ENCODE measurements around the gene RBM47.

Gene RBM47

DNA sequence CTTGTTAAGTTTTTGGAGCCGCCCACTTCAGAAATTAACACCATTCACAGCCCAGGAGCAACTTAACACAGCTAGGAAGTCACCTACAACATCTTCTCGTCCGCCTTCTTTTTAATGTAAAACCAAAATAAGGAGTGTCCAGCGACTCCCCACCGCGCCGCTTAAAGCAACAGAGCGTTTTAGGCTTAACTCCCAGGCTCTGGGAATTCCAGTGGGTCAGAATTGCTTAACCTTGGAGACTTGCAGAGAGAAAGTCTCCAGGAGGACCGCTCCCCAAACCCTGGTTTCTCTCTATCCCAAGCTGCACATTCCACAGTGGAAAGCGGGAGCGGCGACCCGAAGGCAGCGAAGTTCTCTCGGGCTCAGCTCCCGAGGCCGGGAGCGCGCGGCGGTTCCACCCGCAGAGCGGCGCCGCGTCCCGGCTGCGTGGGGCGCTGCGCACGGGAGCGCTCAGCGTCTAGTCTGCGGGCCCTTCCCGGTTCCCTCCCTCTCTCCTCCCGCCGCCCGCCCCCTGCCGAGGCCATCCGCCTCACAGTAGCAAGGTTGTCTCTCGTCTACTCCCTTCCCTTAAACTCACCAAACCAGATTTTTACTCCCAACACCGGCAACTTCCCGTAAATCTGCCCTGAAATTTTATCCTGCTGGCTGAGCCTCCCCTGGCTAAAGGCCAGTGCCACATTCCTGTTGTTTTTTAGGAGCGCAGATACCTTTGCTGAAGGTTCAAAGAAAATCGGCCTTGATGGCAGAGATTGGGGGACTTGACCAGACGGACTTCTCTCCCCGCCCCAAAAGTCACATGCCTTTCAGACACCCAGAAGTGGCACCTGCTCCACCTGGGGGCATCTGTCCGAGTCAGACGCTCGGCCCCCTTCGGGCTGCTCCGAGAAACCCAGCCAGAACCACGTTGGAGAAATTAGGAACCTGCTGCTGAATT is at the start of gene RBM47:
TSS of gene RBM47 (minus strand) at position 464 of the 934 bp plus-strand sequence. CDS start 190,971 bp downstream, outside the sequence.
- H3K36me3 Mint-ChIP-seq (ENCODE audit: low read depth), result peaks cover 62% of the 10 kb centered on the region
- H3K27me3 Mint-ChIP-seq, result no peaks in the 10 kb centered on the region
- H3K4me3 Mint-ChIP-seq, result peak within 1 kb of the TSS; percentile 85
- H3K9me3 Mint-ChIP-seq, result no peaks in the 10 kb centered on the region
- H3K27ac Mint-ChIP-seq, result peak within 1 kb of the TSS; percentile 99
- intact Hi-C loops (cut with micrococcal nuclease), result loop anchor here (2.0 to 5.0 kb wide), 4 partner anchors 19 to 67 kb away; no protein-coding TSS in a partner anchor
- peaks cover 54% of the 10 kb centered on the region for H3K4me1 Mint-ChIP-seq (ENCODE audit: low read depth)

- peaks cover 19% of the 10 kb centered on the region for H3K4me1 Mint-ChIP-seq (ENCODE audit: low read depth)
These were observed 48.8 kb upstream of the RBM47 start for GRCh38 chr4:40678421-40678820.

DNA sequence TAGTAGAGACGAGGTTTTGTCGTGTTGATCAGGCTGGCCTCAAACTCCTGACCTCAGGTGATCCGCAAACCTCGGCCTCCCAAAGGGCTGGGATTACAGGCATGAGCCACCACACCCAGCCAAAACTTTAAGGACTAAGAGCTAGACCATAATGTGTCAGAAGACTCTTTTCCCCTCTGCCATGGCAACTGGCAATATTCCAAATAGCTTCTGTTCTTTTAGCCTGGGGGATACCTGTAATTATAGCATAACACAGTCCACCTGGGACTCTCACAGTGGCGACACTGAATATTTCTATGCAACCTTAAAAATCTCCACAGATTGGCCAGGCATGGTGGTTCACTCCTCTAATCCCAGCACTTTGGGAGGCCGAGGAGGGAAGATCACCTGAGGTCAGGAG is 45.5 kb upstream of the RBM47 start:
- Mint-ChIP-seq H3K27me3 (no peaks in the 10 kb centered on the region), H3K36me3 (ENCODE audit: low read depth) (no peaks in the 10 kb centered on the region), H3K4me3 (no peak overlapping the region), H3K27ac (no peak overlapping the region), H3K4me1 (ENCODE audit: low read depth) (peaks cover 26% of the 10 kb centered on the region), H3K9me3 (no peaks in the 10 kb centered on the region)
- intact Hi-C loops (cut with micrococcal nuclease), result no loop called here

More at GRCh38 chr4:40678421-40678820, 48.8 kb upstream of the RBM47 start:
- H3K36me3 Mint-ChIP-seq (ENCODE audit: low read depth), result no peaks in the 10 kb centered on the region
- H3K9me3 Mint-ChIP-seq, result no peaks in the 10 kb centered on the region
- no peak overlapping the region for H3K27ac Mint-ChIP-seq
- H3K27me3 Mint-ChIP-seq, result no peaks in the 10 kb centered on the region
- no peak overlapping the region for H3K4me3 Mint-ChIP-seq
- intact Hi-C loops (cut with micrococcal nuclease), result no loop called here

- intact Hi-C loops (cut with micrococcal nuclease), result loop anchor here (2.0 kb wide), 2 partner anchors 42 to 50 kb away; no protein-coding TSS in a partner anchor
- Mint-ChIP-seq H3K9me3 (no peaks in the 10 kb centered on the region), H3K4me1 (ENCODE audit: low read depth) (peaks cover 33% of the 10 kb centered on the region), H3K27ac (peak overlapping the region; percentile 91), H3K4me3 (peak overlapping the region; percentile 53), H3K36me3 (ENCODE audit: low read depth) (no peaks in the 10 kb centered on the region), H3K27me3 (no peaks in the 10 kb centered on the region)
These were observed 43.2 kb upstream of the RBM47 start for GRCh38 chr4:40672528-40673522.

DNA sequence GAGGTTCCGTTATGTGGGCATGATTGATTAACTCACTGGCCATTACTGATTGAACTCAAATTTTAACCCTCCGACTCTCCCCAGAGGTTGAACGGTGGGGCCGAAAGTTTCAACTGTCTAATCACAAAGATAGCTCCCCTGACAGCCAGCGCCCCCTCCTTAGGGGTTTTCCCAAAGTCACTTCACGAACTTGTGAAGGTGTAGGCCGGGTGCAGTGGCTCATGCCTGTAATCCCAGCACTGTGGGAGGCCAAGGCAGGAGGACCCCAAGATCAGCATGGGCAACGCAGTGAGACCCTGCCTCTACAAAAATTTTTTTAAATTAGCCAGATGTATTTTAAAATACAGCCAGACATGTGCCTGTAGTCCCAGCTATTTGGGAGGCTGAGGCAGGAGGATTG is 39.8 kb upstream of the RBM47 start:
- intact Hi-C loops (cut with micrococcal nuclease), result no loop called here
- H3K27ac Mint-ChIP-seq, result no peak overlapping the region
- no peak overlapping the region for H3K4me3 Mint-ChIP-seq
- H3K36me3 Mint-ChIP-seq (ENCODE audit: low read depth), result no peaks in the 10 kb centered on the region
- peaks cover 35% of the 10 kb centered on the region for H3K4me1 Mint-ChIP-seq (ENCODE audit: low read depth)
- no peaks in the 10 kb centered on the region for H3K9me3 Mint-ChIP-seq
- no peaks in the 10 kb centered on the region for H3K27me3 Mint-ChIP-seq

DNA sequence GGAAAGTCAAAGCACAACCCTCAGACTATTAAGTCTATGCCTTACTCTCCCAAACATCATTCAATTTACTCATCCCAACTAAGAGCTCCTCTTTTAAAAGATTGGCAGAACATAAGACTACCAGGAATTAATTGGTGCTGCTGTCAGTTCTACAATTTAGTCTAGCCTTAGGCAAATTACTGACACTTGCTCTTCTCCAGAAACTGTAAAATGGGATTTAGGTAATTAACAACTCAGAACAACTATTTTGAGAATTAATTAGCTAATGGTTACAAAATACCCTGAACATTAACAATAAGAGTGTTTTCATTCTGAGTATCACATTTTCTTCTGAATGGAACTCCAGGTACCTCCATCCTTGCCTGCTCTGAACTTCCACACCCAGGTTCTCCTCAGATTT is 36.2 kb upstream of the RBM47 start:
- Mint-ChIP-seq H3K27ac (no peak overlapping the region), H3K4me1 (ENCODE audit: low read depth) (peaks cover 19% of the 10 kb centered on the region), H3K27me3 (no peaks in the 10 kb centered on the region), H3K4me3 (no peak overlapping the region), H3K9me3 (no peaks in the 10 kb centered on the region), H3K36me3 (ENCODE audit: low read depth) (no peaks in the 10 kb centered on the region)
- intact Hi-C loops (cut with micrococcal nuclease), result no loop called here

GRCh38 chr4:40662962-40663604 is 33.4 kb upstream of the RBM47 start:
- no peak overlapping the region for H3K27ac Mint-ChIP-seq
- no peaks in the 10 kb centered on the region for H3K36me3 Mint-ChIP-seq (ENCODE audit: low read depth)
- H3K4me1 Mint-ChIP-seq (ENCODE audit: low read depth), result peaks cover 14% of the 10 kb centered on the region
- no peaks in the 10 kb centered on the region for H3K27me3 Mint-ChIP-seq
- no peaks in the 10 kb centered on the region for H3K9me3 Mint-ChIP-seq
- H3K4me3 Mint-ChIP-seq, result no peak overlapping the region
- intact Hi-C loops (cut with micrococcal nuclease), result no loop called here

GRCh38 chr4:40661803-40662202 is 32.1 kb upstream of the RBM47 start:
- peaks cover 9% of the 10 kb centered on the region for H3K4me1 Mint-ChIP-seq (ENCODE audit: low read depth)
- H3K4me3 Mint-ChIP-seq, result no peak overlapping the region
- intact Hi-C loops (cut with micrococcal nuclease), result no loop called here
- no peaks in the 10 kb centered on the region for H3K27me3 Mint-ChIP-seq
- no peak overlapping the region for H3K27ac Mint-ChIP-seq
- no peaks in the 10 kb centered on the region for H3K9me3 Mint-ChIP-seq
- H3K36me3 Mint-ChIP-seq (ENCODE audit: low read depth), result no peaks in the 10 kb centered on the region

- H3K9me3 Mint-ChIP-seq, result no peaks in the 10 kb centered on the region
- no peaks in the 10 kb centered on the region for H3K27me3 Mint-ChIP-seq
These were observed 26.7 kb upstream of the RBM47 start for GRCh38 chr4:40656201-40656863.

GRCh38 chr4:40651280-40651679 is 21.6 kb upstream of the RBM47 start:
- Mint-ChIP-seq H3K4me1 (ENCODE audit: low read depth) (peaks cover 44% of the 10 kb centered on the region), H3K9me3 (no peaks in the 10 kb centered on the region), H3K4me3 (no peak overlapping the region), H3K27me3 (no peaks in the 10 kb centered on the region), H3K27ac (peak overlapping the region; percentile 93), H3K36me3 (ENCODE audit: low read depth) (no peaks in the 10 kb centered on the region)
- intact Hi-C loops (cut with micrococcal nuclease), result no loop called here

More at GRCh38 chr4:40656201-40656863, 26.7 kb upstream of the RBM47 start:
- Mint-ChIP-seq H3K27ac (peak overlapping the region; percentile 69), H3K4me3 (no peak overlapping the region), H3K36me3 (ENCODE audit: low read depth) (no peaks in the 10 kb centered on the region), H3K4me1 (ENCODE audit: low read depth) (peaks cover 27% of the 10 kb centered on the region)
- intact Hi-C loops (cut with micrococcal nuclease), result no loop called here

DNA sequence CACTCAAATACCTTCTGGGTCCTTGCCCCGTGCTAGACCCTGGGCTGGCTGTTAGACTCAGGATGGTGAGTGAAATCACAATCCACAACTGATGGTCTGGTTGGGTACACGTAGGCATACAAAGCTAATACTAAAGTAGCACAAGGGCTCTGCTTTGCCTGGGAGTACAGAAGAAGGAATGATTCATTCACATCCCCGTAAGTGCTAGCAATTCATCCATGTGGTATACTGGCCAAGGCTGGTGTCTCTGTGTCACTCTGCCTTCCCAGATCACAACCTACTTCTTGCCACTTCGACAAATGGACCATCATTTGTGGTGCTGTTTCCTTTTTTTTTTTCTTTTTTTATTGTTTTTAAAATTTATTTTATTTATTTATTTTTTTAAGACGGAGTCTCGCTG is 19.7 kb upstream of the RBM47 start:
- H3K4me1 Mint-ChIP-seq (ENCODE audit: low read depth), result peaks cover 47% of the 10 kb centered on the region
- no peaks in the 10 kb centered on the region for H3K27me3 Mint-ChIP-seq
- H3K4me3 Mint-ChIP-seq, result peak overlapping the region; percentile 37
- no peaks in the 10 kb centered on the region for H3K36me3 Mint-ChIP-seq (ENCODE audit: low read depth)
- H3K9me3 Mint-ChIP-seq, result no peaks in the 10 kb centered on the region
- intact Hi-C loops (cut with micrococcal nuclease), result loop anchor here (2.0 kb wide), 2 partner anchors 19 to 73 kb away; no protein-coding TSS in a partner anchor
- peak overlapping the region; percentile 93 for H3K27ac Mint-ChIP-seq

DNA sequence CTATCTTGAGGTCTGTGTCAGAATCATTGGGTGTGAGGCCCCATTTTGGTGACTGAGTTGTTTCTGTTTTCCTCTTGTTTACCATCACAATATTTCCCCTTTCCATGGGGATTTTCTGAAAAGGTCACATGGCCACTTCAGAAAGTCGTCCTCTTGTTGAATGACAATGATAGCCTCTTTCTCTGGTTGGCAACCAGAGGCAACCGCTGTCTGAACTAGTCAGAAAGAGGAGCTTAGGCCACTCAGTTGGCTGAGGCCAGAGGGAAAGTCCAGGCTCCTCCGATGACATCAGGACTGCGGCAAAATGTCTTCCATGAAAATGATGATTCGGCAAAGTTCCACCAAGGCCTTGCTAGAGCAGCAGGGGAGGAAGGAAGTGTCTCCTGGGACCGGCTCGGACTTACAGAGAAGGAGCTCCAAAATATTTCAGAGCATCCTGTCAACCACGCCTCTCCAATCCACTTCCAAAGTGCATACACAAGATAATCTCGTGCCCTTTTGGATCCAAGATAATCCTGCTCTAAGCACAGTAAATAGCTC is 19.1 kb upstream of the RBM47 start:
- intact Hi-C loops (cut with micrococcal nuclease), result loop anchor here (2.0 kb wide), 2 partner anchors 18 to 74 kb away; no protein-coding TSS in a partner anchor
- H3K36me3 Mint-ChIP-seq (ENCODE audit: low read depth), result no peaks in the 10 kb centered on the region
- H3K27me3 Mint-ChIP-seq, result no peaks in the 10 kb centered on the region
- H3K9me3 Mint-ChIP-seq, result no peaks in the 10 kb centered on the region
- peak overlapping the region; percentile 37 for H3K4me3 Mint-ChIP-seq
- peaks cover 42% of the 10 kb centered on the region for H3K4me1 Mint-ChIP-seq (ENCODE audit: low read depth)
- H3K27ac Mint-ChIP-seq, result peak overlapping the region; percentile 93
